Neuronal stem cell (in vitro differentiated cells): ENCODE data around the gene SLC26A4.

Experiments used
- DNase-seq: peaks from one replicate; pipeline ENCODE4 v3.0.0-alpha.2; 2013; ENCODE audit warnings: low spot score
- H2AFZ ChIP-seq: one replicate; pipeline ENCODE4 v1.6.1; 2013; ENCODE audit warnings: mild to moderate bottlenecking, low read length, inconsistent platforms
- H2AK5ac ChIP-seq: 2 replicates; pipeline ENCODE4 v1.6.1; 2013; ENCODE audit warnings: low read depth, mild to moderate bottlenecking, inconsistent platforms, low read length, moderate library complexity, mixed read lengths
- H2BK120ac ChIP-seq: 2 replicates; pipeline ENCODE4 v1.6.1; 2013; ENCODE audit warnings: low read depth, mild to moderate bottlenecking, inconsistent platforms, low read length, moderate library complexity, mixed read lengths
- H2BK12ac ChIP-seq: one replicate; pipeline ENCODE4 v1.6.1; 2013; ENCODE audit warnings: low read length, inconsistent platforms
- H2BK15ac ChIP-seq: 2 replicates; pipeline ENCODE4 v1.6.1; 2013; ENCODE audit warnings: mild to moderate bottlenecking, low read length, inconsistent platforms, mixed read lengths
- H2BK5ac ChIP-seq: one replicate; pipeline ENCODE4 v1.6.1; 2013; ENCODE audit warnings: inconsistent platforms, mild to moderate bottlenecking, low read length, moderate library complexity
- H3K14ac ChIP-seq: one replicate; pipeline ENCODE4 v1.6.1; 2013; ENCODE audit warnings: low read length, inconsistent platforms
- H3K18ac ChIP-seq: 2 replicates; pipeline ENCODE4 v1.6.1; 2013; ENCODE audit warnings: low read length, inconsistent platforms
- H3K23ac ChIP-seq: 2 replicates; pipeline ENCODE4 v1.6.1; 2013; ENCODE audit warnings: low read depth, mild to moderate bottlenecking, mixed read lengths, low read length, inconsistent platforms; ENCODE audit not compliant: poor library complexity
- H3K27ac ChIP-seq: replicated peaks from 3 replicates; pipeline ENCODE4 v1.5.1; 2013; ENCODE audit warnings: low read length, inconsistent platforms
- H3K27me3 ChIP-seq, 3 experiments: 2 replicates each; pipeline ENCODE4 v1.6.1; 2013; ENCODE audit warnings: low read length in 3 of 3, mild to moderate bottlenecking in 2 of 3, inconsistent platforms in 1 of 3, low read depth in 1 of 3, mixed read lengths in 1 of 3, moderate library complexity in 1 of 3; ENCODE audit not compliant: control insufficient read depth in 3 of 3, insufficient read depth in 3 of 3
- H3K36me3 ChIP-seq, 2 donors: replicated peaks in 1 of 2; 2 replicates each; pipeline ENCODE4 v1.6.1; 2013; ENCODE audit warnings: low read length in 2 of 2; ENCODE audit not compliant: control insufficient read depth in 2 of 2, insufficient read depth in 2 of 2
- H3K4ac ChIP-seq: 2 replicates; pipeline ENCODE4 v1.6.1; 2013; ENCODE audit warnings: inconsistent platforms, mild to moderate bottlenecking, low read length, moderate library complexity
- H3K4me1 ChIP-seq, 2 donors: 1 replicate in 1 of 2; 2 replicates in 1 of 2; pipeline ENCODE4 v1.6.1; 2013; ENCODE audit warnings: low read length in 2 of 2, low read depth in 1 of 2; ENCODE audit not compliant: control insufficient read depth in 2 of 2, insufficient read depth in 1 of 2
- H3K4me2 ChIP-seq: one replicate; pipeline ENCODE4 v1.6.1; 2013; ENCODE audit warnings: mild to moderate bottlenecking, low read length, inconsistent platforms; ENCODE audit not compliant: insufficient read depth, poor library complexity, severe bottlenecking
- H3K4me3 ChIP-seq, 2 donors: 2 replicates each; pipeline ENCODE4 v1.5.1; 2013; ENCODE audit warnings: low read length in 2 of 2, mild to moderate bottlenecking in 2 of 2, inconsistent platforms in 1 of 2, moderate library complexity in 1 of 2
- H3K79me1 ChIP-seq: one replicate; pipeline ENCODE4 v1.6.1; 2013; ENCODE audit warnings: low read depth, mild to moderate bottlenecking, inconsistent platforms, low read length, moderate library complexity
- H3K9ac ChIP-seq: one replicate; pipeline ENCODE4 v1.6.1; 2013; ENCODE audit warnings: mild to moderate bottlenecking, low read depth, low read length, inconsistent platforms; ENCODE audit not compliant: poor library complexity
- H3K9me3 ChIP-seq, 2 donors: replicated peaks in 1 of 2; 2 replicates each; pipeline versions ENCODE3 to v1.6.1; 2013; ENCODE audit warnings: low read length in 2 of 2, mild to moderate bottlenecking in 2 of 2, inconsistent platforms in 1 of 2, low read depth in 1 of 2, mixed read lengths in 1 of 2, moderate library complexity in 1 of 2; ENCODE audit not compliant: control insufficient read depth in 2 of 2, insufficient read depth in 1 of 2
- H4K8ac ChIP-seq: one replicate; pipeline ENCODE4 v1.6.1; 2013; ENCODE audit warnings: low read depth, mild to moderate bottlenecking, inconsistent platforms, low read length, moderate library complexity
- H4K91ac ChIP-seq: one replicate; pipeline ENCODE4 v1.6.1; 2013; ENCODE audit warnings: low read length, low read depth, mild to moderate bottlenecking, inconsistent platforms; ENCODE audit not compliant: poor library complexity
- WGBS, 2 donors: extraction: QIAGEN DNeasy Blood & Tissue Kit; methylation state at CpG; one replicate each; pipeline ENCODE4 v1.1.7; 2013; ENCODE audit warnings: missing lambda C conversion rate in 2 of 2, mixed read lengths in 1 of 2; ENCODE audit not compliant: insufficient read length in 2 of 2, insufficient replicate concordance in 1 of 2; ENCODE audit errors: extremely low coverage in 2 of 2; 5-methylcytosine and 5-hydroxymethylcytosine counted together

The SLC26A4 gene

DNA sequence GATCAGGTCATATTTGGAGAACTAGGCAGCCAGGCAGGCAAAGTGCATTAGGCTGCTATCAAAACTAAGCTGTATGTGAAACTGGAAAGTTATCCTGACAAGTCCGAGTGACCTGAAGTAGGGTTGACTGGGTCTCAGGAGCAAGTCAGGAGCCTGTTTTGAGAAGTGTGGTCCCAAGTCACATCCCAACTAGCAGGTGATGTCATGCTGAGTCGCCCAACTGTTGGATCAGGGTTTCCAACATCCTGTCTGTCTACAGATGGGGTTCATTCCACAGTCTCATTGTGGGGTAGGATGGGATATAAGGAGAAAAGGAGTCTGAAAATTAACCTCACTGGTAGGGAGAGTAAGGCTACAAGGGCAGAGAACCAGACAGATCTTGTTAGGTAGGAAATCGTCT, 27.0 kb downstream of the SLC26A4 start:
- H2BK120ac ChIP-seq, result no peak overlapping the region
- H3K27me3 ChIP-seq, result peaks cover 0 to 40% (median 0%) of the 10 kb centered on the region in 3 experiments
- no peak overlapping the region for H2BK15ac ChIP-seq
- H3K9ac ChIP-seq, result no peak overlapping the region
- no peak overlapping the region for H2BK5ac ChIP-seq
- peaks cover 0 to 2% of the 10 kb centered on the region in 2 donors for H3K4me1 ChIP-seq
- H3K79me1 ChIP-seq, result no peaks in the 10 kb centered on the region
- no peaks in the 10 kb centered on the region for H3K9me3 ChIP-seq
- WGBS, 2 donors, result no CpG with 5 or more reads among the region's 3 CpGs
- no peak overlapping the region for H4K8ac ChIP-seq
- H3K18ac ChIP-seq, result no peak overlapping the region
- no peaks in the 10 kb centered on the region for H3K36me3 ChIP-seq
- no peak overlapping the region for H2AK5ac ChIP-seq
- no peak overlapping the region for H3K27ac ChIP-seq
- no peak overlapping the region for H4K91ac ChIP-seq
- H3K14ac ChIP-seq, result no peak overlapping the region
- no peak overlapping the region for H2AFZ ChIP-seq
- no peak overlapping the region for H3K4ac ChIP-seq
- H3K23ac ChIP-seq, result no peak overlapping the region
- H2BK12ac ChIP-seq, result no peak overlapping the region
- no peak for DNase-seq
- H3K4me2 ChIP-seq, result no peak overlapping the region
- H3K4me3 ChIP-seq, result no peak overlapping the region

DNA sequence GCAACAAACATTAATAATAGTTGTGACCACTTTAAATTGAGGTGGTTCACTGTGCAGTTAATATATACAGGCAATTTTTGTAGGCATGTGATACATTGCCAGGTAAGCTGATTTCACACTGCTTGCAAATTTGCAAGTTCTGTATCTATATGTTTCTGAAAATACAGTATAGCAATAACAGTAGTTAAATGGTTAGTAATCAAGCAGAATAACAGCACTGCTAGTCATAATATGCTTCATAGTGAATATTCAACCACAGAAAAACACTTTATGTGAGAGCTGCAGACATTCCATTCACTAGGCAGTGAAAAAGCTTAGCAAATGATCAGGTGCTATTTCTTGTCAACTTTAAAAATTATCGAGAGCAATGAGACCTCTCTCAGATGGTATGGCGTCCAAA, 28.9 kb downstream of the SLC26A4 start:
- H2BK12ac ChIP-seq, result no peak overlapping the region

DNA sequence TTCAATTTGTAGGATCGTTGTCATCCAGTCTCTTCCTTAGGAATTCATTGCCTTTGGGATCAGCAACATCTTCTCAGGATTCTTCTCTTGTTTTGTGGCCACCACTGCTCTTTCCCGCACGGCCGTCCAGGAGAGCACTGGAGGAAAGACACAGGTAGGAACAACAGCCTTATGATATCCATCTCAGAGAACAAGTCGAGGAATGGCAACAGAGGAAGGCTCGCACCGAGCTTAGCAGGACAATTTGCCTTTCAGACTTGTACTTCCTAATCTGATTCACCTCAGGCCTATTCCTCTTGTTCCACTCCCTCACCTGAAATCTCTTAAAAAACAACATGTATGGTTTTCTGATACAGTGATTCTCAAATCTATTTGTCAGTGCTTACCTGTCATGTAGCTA, 29.5 kb downstream of the SLC26A4 start:
- Histone ChIP-seq H2BK15ac (no peak overlapping the region), H2BK120ac (no peak overlapping the region), H3K18ac (no peak overlapping the region), H2BK5ac (no peak overlapping the region), H3K9ac (no peak overlapping the region), H3K79me1 (no peaks in the 10 kb centered on the region), H3K14ac (no peak overlapping the region), H3K9me3 (no peaks in the 10 kb centered on the region), H4K91ac (no peak overlapping the region), H3K27me3 (peaks cover 0 to 57% (median 0%) of the 10 kb centered on the region in 3 experiments), H3K4me3 (no peak overlapping the region), H3K36me3 (no peaks in the 10 kb centered on the region), H4K8ac (no peak overlapping the region), H2AK5ac (no peak overlapping the region), H3K4me1 (peaks cover 0 to 4% of the 10 kb centered on the region in 2 donors), H3K4me2 (no peak overlapping the region), H2BK12ac (no peak overlapping the region), H2AFZ (no peak overlapping the region), H3K4ac (no peak overlapping the region), H3K23ac (no peak overlapping the region), H3K27ac (no peak overlapping the region)
- DNase-seq, result no peak
- no CpG with 5 or more reads among the region's 7 CpGs for WGBS, 2 donors

More for the DNA sequence above, 28.9 kb downstream of the SLC26A4 start:
- Histone ChIP-seq H3K27ac (no peak overlapping the region), H3K18ac (no peak overlapping the region), H3K4ac (no peak overlapping the region), H2AFZ (no peak overlapping the region), H4K91ac (no peak overlapping the region), H4K8ac (no peak overlapping the region), H3K23ac (no peak overlapping the region), H2AK5ac (no peak overlapping the region), H3K79me1 (no peaks in the 10 kb centered on the region), H2BK120ac (no peak overlapping the region), H3K4me2 (no peak overlapping the region), H3K9me3 (no peaks in the 10 kb centered on the region), H3K14ac (no peak overlapping the region), H3K4me1 (peaks cover 0 to 4% of the 10 kb centered on the region in 2 donors), H2BK15ac (no peak overlapping the region), H3K4me3 (no peak overlapping the region), H3K36me3 (no peaks in the 10 kb centered on the region), H3K9ac (no peak overlapping the region), H2BK5ac (no peak overlapping the region), H3K27me3 (peaks cover 0 to 56% (median 0%) of the 10 kb centered on the region in 3 experiments)
- DNase-seq, result no peak
- no CpG with 5 or more reads among the region's 2 CpGs for WGBS, 2 donors

DNA sequence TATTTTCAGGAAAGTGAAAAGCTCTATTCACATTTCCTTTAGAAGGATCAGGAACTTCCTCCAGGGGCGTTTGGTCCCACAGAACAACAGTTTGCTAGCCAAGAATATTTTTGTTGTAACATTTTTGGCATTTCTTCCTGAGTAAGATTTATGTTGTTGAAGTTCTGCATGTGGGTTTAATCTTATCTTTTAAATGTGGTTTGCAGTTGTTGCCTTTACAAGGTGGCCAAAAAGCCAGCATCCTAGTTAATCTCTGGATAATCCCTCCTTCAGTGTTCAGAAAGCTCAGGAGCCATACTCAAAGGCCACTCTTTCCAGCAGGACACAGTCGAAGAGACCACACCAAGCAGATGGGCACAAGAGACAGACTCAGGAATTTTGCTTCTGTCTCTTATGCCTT, 30.0 kb downstream of the SLC26A4 start:
- no peak overlapping the region for H3K9ac ChIP-seq
- WGBS, 2 donors, result no CpG with 5 or more reads among the region's 2 CpGs
- H3K36me3 ChIP-seq, result no peaks in the 10 kb centered on the region
- H3K18ac ChIP-seq, result no peak overlapping the region
- H3K4me3 ChIP-seq, result no peak overlapping the region
- no peak overlapping the region for H2AFZ ChIP-seq
- H3K14ac ChIP-seq, result no peak overlapping the region
- no peak overlapping the region for H3K4me2 ChIP-seq
- H2BK15ac ChIP-seq, result no peak overlapping the region
- peaks cover 0 to 55% (median 0%) of the 10 kb centered on the region in 3 experiments for H3K27me3 ChIP-seq
- no peaks in the 10 kb centered on the region for H3K9me3 ChIP-seq
- H4K8ac ChIP-seq, result no peak overlapping the region
- H3K79me1 ChIP-seq, result no peaks in the 10 kb centered on the region
- no peak overlapping the region for H4K91ac ChIP-seq
- H3K4me1 ChIP-seq, result peaks cover 0 to 4% of the 10 kb centered on the region in 2 donors
- H2BK12ac ChIP-seq, result no peak overlapping the region
- DNase-seq, result no peak
- H3K4ac ChIP-seq, result no peak overlapping the region
- no peak overlapping the region for H3K23ac ChIP-seq
- no peak overlapping the region for H2AK5ac ChIP-seq
- H3K27ac ChIP-seq, result no peak overlapping the region
- H2BK120ac ChIP-seq, result no peak overlapping the region
- no peak overlapping the region for H2BK5ac ChIP-seq
